H1 (cell line): ENCODE data around the gene LY6G6F. TPM values are rescaled to one million over a fixed set of nuclear protein-coding genes. Genes with fewer than 3 reads are reported as not detected.

ENCODE experiments used
- CTCF ChIA-PET: fragments of 300-600 bp; sonication (Branson Sonifier 250); formaldehyde crosslinking; loops from one replicate; lab custom pipeline; 2021; ENCODE audit not compliant: partially characterized antibody; lab: Charles Lee
- POLR2A ChIA-PET: fragments of 300-600 bp; sonication (Branson Sonifier 250); formaldehyde crosslinking; loops from one replicate; lab custom pipeline; 2021; ENCODE audit warnings: inconsistent platforms; ENCODE audit not compliant: partially characterized antibody; lab: Charles Lee
- DNase-seq, 2 experiments: peaks; one replicate each; pipeline versions ENCODE4 v3.0.0 to v3.0.0-alpha.2; 2010 to 2022; ENCODE audit warnings: low spot score in 2 of 2, low read depth in 1 of 2, mixed read lengths in 1 of 2
- FAIRE-seq: peaks from 2 replicates; lab custom pipeline; 2011; peaks lifted over from hg19 to GRCh38; lab: Jason Lieb, UNC
- H2AFZ ChIP-seq: 2 replicates; pipeline ENCODE4 v1.8.1; 2012; ENCODE audit warnings: low read length, inconsistent platforms
- H2AK5ac ChIP-seq: 2 replicates; pipeline ENCODE4 v1.6.1; 2013; ENCODE audit warnings: low read depth, low read length
- H2BK120ac ChIP-seq: replicated peaks from 2 replicates; pipeline ENCODE3; 2013; ENCODE audit warnings: low read depth, low read length, inconsistent platforms
- H2BK12ac ChIP-seq: 2 replicates; pipeline ENCODE4 v1.6.1; 2013; ENCODE audit warnings: low read depth, low read length
- H2BK15ac ChIP-seq: 2 replicates; pipeline ENCODE4 v1.6.1; 2013; ENCODE audit warnings: low read length
- H2BK20ac ChIP-seq: 2 replicates; pipeline ENCODE4 v1.6.1; 2013; ENCODE audit warnings: low read length
- H2BK5ac ChIP-seq: 2 replicates; pipeline ENCODE4 v1.6.1; 2013; ENCODE audit warnings: low read depth, low read length
- H3K14ac ChIP-seq: 2 replicates; pipeline ENCODE4 v1.6.1; 2013; ENCODE audit warnings: inconsistent platforms; ENCODE audit not compliant: insufficient read length
- H3K18ac ChIP-seq: 2 replicates; pipeline ENCODE4 v1.6.1; 2013; ENCODE audit warnings: low read length; ENCODE audit errors: extremely low read depth
- H3K23ac ChIP-seq: 2 replicates; pipeline ENCODE4 v1.6.1; 2013; ENCODE audit warnings: inconsistent platforms; ENCODE audit not compliant: insufficient read length
- H3K23me2 ChIP-seq: 2 replicates; pipeline ENCODE4 v1.6.1; 2013; ENCODE audit warnings: low read depth, low read length
- H3K27ac ChIP-seq: 2 replicates; pipeline ENCODE4 v1.6.1; 2011; ENCODE audit warnings: low read depth, low read length, inconsistent platforms
- H3K27me3 ChIP-seq, 4 experiments: replicated peaks in 1 of 4; 1 replicate in 1 of 4; 2 replicates in 3 of 4; pipeline versions ENCODE4 v1.6.1 to v1.8.1; 2011 to 2013; ENCODE audit warnings: low read length in 3 of 4, mild to moderate bottlenecking in 3 of 4, inconsistent platforms in 2 of 4, mixed read lengths in 2 of 4, moderate library complexity in 1 of 4; ENCODE audit not compliant: control insufficient read depth in 3 of 4, insufficient read depth in 3 of 4; ENCODE audit errors: extremely low read depth in 1 of 4
- H3K36me3 ChIP-seq, 4 experiments: 2 replicates each; pipeline versions ENCODE4 v1.6.1 to v1.8.1; 2011 to 2013; ENCODE audit warnings: mild to moderate bottlenecking in 4 of 4, low read length in 3 of 4, moderate library complexity in 2 of 4, control low read depth in 1 of 4, inconsistent platforms in 1 of 4; ENCODE audit not compliant: insufficient read depth in 4 of 4, control insufficient read depth in 2 of 4
- H3K4ac ChIP-seq: replicated peaks from 2 replicates; pipeline ENCODE3; 2013; ENCODE audit warnings: low read length, low read depth, mixed read lengths, inconsistent platforms; ENCODE audit not compliant: insufficient read length
- H3K4me1 ChIP-seq, 4 experiments: replicated peaks in 1 of 4; 1 replicate in 1 of 4; 2 replicates in 3 of 4; pipeline versions ENCODE4 v1.6.1 to v1.8.1; 2011 to 2013; ENCODE audit warnings: low read length in 3 of 4, inconsistent platforms in 2 of 4, mixed read lengths in 1 of 4; ENCODE audit not compliant: insufficient read depth in 4 of 4, control insufficient read depth in 3 of 4
- H3K4me2 ChIP-seq, 2 experiments: 2 replicates each; pipeline versions ENCODE4 v1.6.1 to v1.8.1; 2011 to 2013; ENCODE audit warnings: low read depth in 2 of 2, low read length in 2 of 2, control low read depth in 1 of 2, inconsistent platforms in 1 of 2, mild to moderate bottlenecking in 1 of 2; ENCODE audit not compliant: insufficient read depth in 1 of 2
- H3K4me3 ChIP-seq, 4 experiments: fragments of 200-600, 300-600 bp in 1 of 4; sonication (generic), shearing (Covaris generic), sonication (Bioruptor Twin) in 1 of 4; 2 replicates each; pipeline versions ENCODE4 v1.5.1 to v1.8.1; 2011 to 2016; ENCODE audit warnings: low read length in 4 of 4, low read depth in 3 of 4, control low read depth in 2 of 4, inconsistent platforms in 2 of 4, mild to moderate bottlenecking in 2 of 4, mixed read lengths in 1 of 4, moderate library complexity in 1 of 4; ENCODE audit not compliant: insufficient read depth in 2 of 4; ENCODE audit errors: extremely low read depth in 1 of 4
- H3K56ac ChIP-seq: replicated peaks from 2 replicates; pipeline ENCODE3; 2013; ENCODE audit warnings: low read depth, mild to moderate bottlenecking, mixed read lengths, low read length, inconsistent platforms; ENCODE audit not compliant: insufficient read length
- H3K79me1 ChIP-seq: 2 replicates; pipeline ENCODE4 v1.6.1; 2013; ENCODE audit warnings: low read depth, low read length, control low read depth
- H3K79me2 ChIP-seq, 2 experiments: 2 replicates each; pipeline versions ENCODE4 v1.6.1 to v1.8.1; 2012 to 2013; ENCODE audit warnings: low read length in 2 of 2, mild to moderate bottlenecking in 2 of 2, inconsistent platforms in 1 of 2; ENCODE audit not compliant: insufficient read depth in 2 of 2, control insufficient read depth in 1 of 2
- H3K9ac ChIP-seq, 4 experiments: replicated peaks in 1 of 4; 1 replicate in 1 of 4; 2 replicates in 3 of 4; pipeline versions ENCODE4 v1.6.1 to v1.8.1; 2011 to 2013; ENCODE audit warnings: low read depth in 3 of 4, low read length in 3 of 4, control low read depth in 2 of 4, mild to moderate bottlenecking in 2 of 4, moderate library complexity in 2 of 4, inconsistent platforms in 1 of 4; ENCODE audit errors: extremely low read depth in 1 of 4
- H3K9me3 ChIP-seq, 2 experiments: 2 replicates each; pipeline versions ENCODE4 v1.6.1 to v1.8.1; 2012 to 2013; ENCODE audit warnings: mild to moderate bottlenecking in 2 of 2, moderate library complexity in 2 of 2, control low read depth in 1 of 2, inconsistent platforms in 1 of 2, low read depth in 1 of 2, low read length in 1 of 2, mixed read lengths in 1 of 2; ENCODE audit not compliant: insufficient read depth in 2 of 2
- H4K20me1 ChIP-seq, 2 experiments: replicated peaks in 1 of 2; 2 replicates each; pipeline versions ENCODE3 to v1.8.1; 2011 to 2013; ENCODE audit warnings: inconsistent platforms in 2 of 2, low read length in 2 of 2, mild to moderate bottlenecking in 1 of 2; ENCODE audit not compliant: insufficient read depth in 2 of 2, control insufficient read depth in 1 of 2
- H4K5ac ChIP-seq: 2 replicates; pipeline ENCODE4 v1.6.1; 2013; ENCODE audit warnings: low read length, low read depth, mixed read lengths, inconsistent platforms; ENCODE audit not compliant: insufficient read length
- H4K8ac ChIP-seq: 2 replicates; pipeline ENCODE4 v1.8.0; 2013; ENCODE audit warnings: mild to moderate bottlenecking, moderate library complexity, low read length, inconsistent platforms; ENCODE audit not compliant: insufficient read depth; ENCODE audit errors: extremely low read depth
- H4K91ac ChIP-seq: replicated peaks from 2 replicates; pipeline ENCODE3; 2013; ENCODE audit warnings: low read length, mixed read lengths, inconsistent platforms; ENCODE audit not compliant: insufficient read length
- BCL11A ChIP-seq, 2 experiments: IDR thresholded peaks; one replicate each; pipeline ENCODE4 v1.6.1; 2011; ENCODE audit warnings: low read depth in 2 of 2, low read length in 2 of 2, mild to moderate bottlenecking in 2 of 2
- CEBPB ChIP-seq: IDR thresholded peaks from 2 replicates; pipeline ENCODE4 v1.6.1; 2012; ENCODE audit warnings: low read depth, low read length
- CHD2 ChIP-seq: IDR thresholded peaks from 2 replicates; pipeline ENCODE4 v1.6.1; 2012; ENCODE audit warnings: low read length, improper control_type of control experiment
- FOSL1 ChIP-seq: IDR thresholded peaks from 2 replicates; pipeline ENCODE4 v1.6.1; 2011; ENCODE audit warnings: mild to moderate bottlenecking, low read depth, low read length, moderate library complexity; ENCODE audit not compliant: insufficient read depth
- KDM5A ChIP-seq: fragments of 200-600 bp; IDR thresholded peaks from 2 replicates; pipeline ENCODE4 v1.7.1; 2012; ENCODE audit warnings: mild to moderate bottlenecking, low read length, inconsistent platforms, mixed read lengths
- SIX5 ChIP-seq: IDR thresholded peaks from 2 replicates; pipeline ENCODE4 v1.6.1; 2011; ENCODE audit warnings: mild to moderate bottlenecking, low read depth, low read length
- TAF1 ChIP-seq: IDR thresholded peaks from 2 replicates; pipeline ENCODE4 v1.6.1; 2011; ENCODE audit warnings: mild to moderate bottlenecking, low read depth, low read length
- TAF7 ChIP-seq: optimal IDR thresholded peaks from 2 replicates; pipeline ENCODE3; 2011; ENCODE audit warnings: low read depth, mild to moderate bottlenecking, inconsistent platforms, low read length, moderate library complexity, borderline replicate concordance
- WGBS, 2 experiments: shearing (Covaris generic) in 1 of 2; methylation state at CpG; one replicate each; pipeline versions ENCODE4 v1.1.6 to v1.1.7; 2013 to 2015; ENCODE audit warnings: low lambda C conversion rate in 2 of 2, mixed read lengths in 2 of 2, inconsistent platforms in 1 of 2, low coverage in 1 of 2, missing lambda C conversion rate in 1 of 2; ENCODE audit not compliant: insufficient replicate concordance in 2 of 2, insufficient coverage in 1 of 2, insufficient read length in 1 of 2; ENCODE audit errors: extremely low coverage in 1 of 2, missing lambda C conversion rate in 1 of 2; 5-methylcytosine and 5-hydroxymethylcytosine counted together
- polyA plus RNA-seq, 7 experiments: library from polyadenylated mRNA; depleted of rRNA in 3 of 7; stranded (reverse) in 5 of 7; unstranded in 2 of 7; fragments of >200 nt in 5 of 7; fragments of 200-250 nt in 2 of 7; gene quantifications; 1 replicate in 5 of 7; 2 replicates in 1 of 7; 4 replicates in 1 of 7; pipeline versions ENCODE4 v1.2.1 to v1.2.3, GENCODE V29; 2011 to 2013; ENCODE audit warnings: missing spikeins in 2 of 7, mixed read lengths in 2 of 7
- total RNA-seq: library from RNA; stranded (reverse); fragmentation: NEBNext Ultra II Directional; extraction: Animal tissue kit (Norgen Biotek cat#: 25700); gene quantifications from 2 replicates; pipeline ENCODE4 v1.2.1, GENCODE V29; 2021
- TF ChIP-seq, protein P1 (sequence below), 3 experiments: IDR thresholded peaks; 1 replicate in 2 of 3; 2 replicates in 1 of 3; pipeline versions ENCODE4 v1.5.1 to v1.6.1; 2011; ENCODE audit warnings: low read length in 3 of 3, mild to moderate bottlenecking in 3 of 3, inconsistent platforms in 2 of 3, low read depth in 1 of 3, moderate library complexity in 1 of 3; ENCODE audit not compliant: insufficient read depth in 1 of 3; ENCODE audit errors: control extremely low read depth in 1 of 3

The LY6G6F gene
- total and polyA plus RNA-seq, 2 of the 8 experiments (the other 6 are each of a cell fraction or from before 2014, with no cell fraction given), result not detected

DNA sequence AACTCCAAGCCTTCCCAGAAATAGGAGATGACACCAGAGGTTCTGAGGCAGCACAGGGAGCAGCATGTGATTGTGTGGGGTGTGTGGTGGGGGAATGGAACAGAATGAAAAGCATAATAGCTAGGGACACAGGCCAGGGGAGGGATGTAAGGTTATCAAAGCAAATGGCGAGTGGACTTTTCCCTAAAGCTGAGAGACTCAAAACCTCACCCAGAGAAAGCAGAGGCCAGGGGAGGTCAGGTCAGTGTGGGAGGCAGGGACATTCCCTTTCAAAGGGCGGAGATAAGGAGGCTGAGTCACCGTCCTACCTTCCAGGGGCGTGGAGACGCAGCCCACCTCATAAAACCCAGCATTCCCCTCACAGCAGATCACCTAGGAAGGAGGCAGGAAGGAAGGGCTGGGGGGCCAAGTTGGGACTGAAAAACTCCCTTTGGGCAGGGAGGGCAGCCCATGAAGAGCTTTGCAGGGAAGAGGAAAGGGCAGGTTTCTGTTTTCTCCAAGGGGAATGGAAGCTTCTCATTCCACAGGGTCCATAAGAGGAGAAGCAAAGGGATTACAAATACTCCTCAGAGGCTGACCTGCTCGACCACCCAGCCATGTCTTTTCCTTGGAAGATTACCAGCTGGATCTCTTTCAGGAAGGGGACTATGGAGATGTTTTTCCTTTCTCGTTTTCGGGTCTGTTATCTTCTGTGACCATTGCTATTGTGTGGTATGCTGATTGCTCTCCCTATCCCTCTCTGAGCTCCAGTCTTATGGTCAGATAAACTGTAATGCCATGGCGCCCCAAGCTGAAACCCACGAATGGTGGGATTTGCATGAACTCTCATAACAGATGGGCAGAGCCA lies 16.2 kb upstream of the LY6G6F start:
- CTCF ChIA-PET, result interaction anchor here (0.6 to 5.8 kb wide), 40 partner anchors 9 to 215 kb away, joined by 3 to 26 read pairs (median 4); partner anchors contain the start of genes ABHD16A, BAG6, C6orf47 and CSNK2B
- Histone ChIP-seq H3K9ac (no peak overlapping the region), H4K91ac (no peak overlapping the region), H2BK5ac (no peak overlapping the region), H3K56ac (no peak overlapping the region), H2BK12ac (no peak overlapping the region), H3K9me3 (no peaks in the 10 kb centered on the region), H3K23me2 (no peaks in the 10 kb centered on the region), H2BK20ac (no peak overlapping the region), H3K23ac (no peak overlapping the region), H3K79me2 (no peaks in the 10 kb centered on the region), H4K5ac (no peak overlapping the region), H2BK15ac (no peak overlapping the region), H3K27ac (no peak overlapping the region), H2AK5ac (no peak overlapping the region), H3K36me3 (peaks cover 7 to 28% (median 18%) of the 10 kb centered on the region in 4 experiments; a peak in 5 of 8 replicates), H3K14ac (no peak overlapping the region), H3K4ac (no peak overlapping the region), H3K4me3 (no peak overlapping the region), H4K8ac (no peak overlapping the region), H3K18ac (no peak overlapping the region), H4K20me1 (no peaks in the 10 kb centered on the region), H3K79me1 (no peaks in the 10 kb centered on the region), H2BK120ac (no peak overlapping the region), H2AFZ (no peak overlapping the region), H3K4me2 (no peak overlapping the region), H3K27me3 (no peaks in the 10 kb centered on the region), H3K4me1 (peaks cover 0 to 1% (median 0%) of the 10 kb centered on the region in 4 experiments; a peak in 2 of 7 replicates)
- WGBS, 2 experiments, result 88% methylated on average over 10 of the region's 10 CpGs; no CpG with 5 or more reads in 1 of the 2 experiments
- DNase-seq, result no peak
- no peak for FAIRE-seq
- POLR2A ChIA-PET, result interaction anchor here (0.7 to 6.6 kb wide), 11 partner anchors 9 to 58 kb away, joined by 3 to 33 read pairs (median 4); partner anchors contain the start of genes ABHD16A, BAG6, CLIC1 and GPANK1
- no peak for TF ChIP-seq BCL11A (IDR thresholded peaks at IDR 0.05; ENCODE audit: low read depth in 2 of 2, low read length in 2 of 2)
- TF ChIP-seq SIX5, result no peak
- TF ChIP-seq, protein P1, sequence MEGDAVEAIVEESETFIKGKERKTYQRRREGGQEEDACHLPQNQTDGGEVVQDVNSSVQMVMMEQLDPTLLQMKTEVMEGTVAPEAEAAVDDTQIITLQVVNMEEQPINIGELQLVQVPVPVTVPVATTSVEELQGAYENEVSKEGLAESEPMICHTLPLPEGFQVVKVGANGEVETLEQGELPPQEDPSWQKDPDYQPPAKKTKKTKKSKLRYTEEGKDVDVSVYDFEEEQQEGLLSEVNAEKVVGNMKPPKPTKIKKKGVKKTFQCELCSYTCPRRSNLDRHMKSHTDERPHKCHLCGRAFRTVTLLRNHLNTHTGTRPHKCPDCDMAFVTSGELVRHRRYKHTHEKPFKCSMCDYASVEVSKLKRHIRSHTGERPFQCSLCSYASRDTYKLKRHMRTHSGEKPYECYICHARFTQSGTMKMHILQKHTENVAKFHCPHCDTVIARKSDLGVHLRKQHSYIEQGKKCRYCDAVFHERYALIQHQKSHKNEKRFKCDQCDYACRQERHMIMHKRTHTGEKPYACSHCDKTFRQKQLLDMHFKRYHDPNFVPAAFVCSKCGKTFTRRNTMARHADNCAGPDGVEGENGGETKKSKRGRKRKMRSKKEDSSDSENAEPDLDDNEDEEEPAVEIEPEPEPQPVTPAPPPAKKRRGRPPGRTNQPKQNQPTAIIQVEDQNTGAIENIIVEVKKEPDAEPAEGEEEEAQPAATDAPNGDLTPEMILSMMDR (IDR thresholded peaks at IDR 0.05; ENCODE audit: control extremely low read depth in 1 of 3, insufficient read depth in 1 of 3, low read depth in 1 of 3, low read length in 3 of 3), result no peak
- no peak for TF ChIP-seq TAF1
- no peak for TF ChIP-seq KDM5A
- no peak for TF ChIP-seq FOSL1
- no peak for TF ChIP-seq TAF7
- no peak for TF ChIP-seq CEBPB
- TF ChIP-seq CHD2, result no peak
